IMR-90 (cell line): Measurements from ENCODE around the gene IQCF2. TPM values are rescaled to one million over a fixed set of nuclear protein-coding genes. Genes with fewer than 3 reads are reported as not detected.

Experiments used
- ATAC-seq: fragments of 200-7000 bp; cut with Tn5 transposase; 2 replicates; pipeline ENCODE4 v1.9.1; 2020; ENCODE audit warnings: low read depth, mild to moderate bottlenecking, moderate library complexity
- BruUV-seq: library from RNA; stranded (reverse); fragments of 400-500 nt; replicated peaks from 2 replicates; lab custom pipeline; 2021; lab: Mats Ljungman, UMichigan
- CTCF ChIA-PET: fragments of 300-600 bp; formaldehyde crosslinking; extraction: SDS; loops from one replicate; lab custom pipeline; 2021; ENCODE audit warnings: antibody characterized with exemption; lab: Yijun Ruan, JAX
- POLR2A ChIA-PET: fragments of 300-600 bp; sonication (Branson Sonifier 250); formaldehyde crosslinking; loops from one replicate; lab custom pipeline; 2022; ENCODE audit warnings: antibody characterized with exemption; ENCODE audit not compliant: unreplicated experiment; lab: Charles Lee
- DNase-seq: peaks from one replicate; pipeline ENCODE4 v3.0.0; 2013
- H2AFZ ChIP-seq: replicated peaks from 2 replicates; pipeline ENCODE3; 2013; ENCODE audit warnings: low read length, mild to moderate bottlenecking; ENCODE audit not compliant: poor library complexity
- H2AK5ac ChIP-seq: 2 replicates; pipeline ENCODE4 v1.6.1; 2013; ENCODE audit warnings: low read depth, low read length, inconsistent platforms
- H2AK9ac ChIP-seq: replicated peaks from 2 replicates; pipeline ENCODE3; 2013; ENCODE audit warnings: mild to moderate bottlenecking, low read depth, low read length, moderate library complexity; ENCODE audit not compliant: poor library complexity
- H2BK120ac ChIP-seq: 2 replicates; pipeline ENCODE4 v1.6.1; 2013; ENCODE audit warnings: low read depth, low read length, inconsistent platforms
- H2BK15ac ChIP-seq: 3 replicates; pipeline ENCODE4 v1.6.1; 2013; ENCODE audit warnings: low read depth, low read length, inconsistent platforms
- H2BK20ac ChIP-seq: 2 replicates; pipeline ENCODE4 v1.6.1; 2013; ENCODE audit warnings: low read depth, mild to moderate bottlenecking, inconsistent platforms, low read length, moderate library complexity
- H2BK5ac ChIP-seq: 2 replicates; pipeline ENCODE4 v1.6.1; 2013; ENCODE audit warnings: mild to moderate bottlenecking, low read depth, low read length, inconsistent platforms; ENCODE audit not compliant: poor library complexity, severe bottlenecking
- H3K14ac ChIP-seq: replicated peaks from 2 replicates; pipeline ENCODE4 v1.6.1; 2013; ENCODE audit warnings: low read depth, low read length, inconsistent platforms
- H3K18ac ChIP-seq: 2 replicates; pipeline ENCODE4 v1.6.1; 2013; ENCODE audit warnings: low read depth, low read length, control low read depth
- H3K23ac ChIP-seq: 2 replicates; pipeline ENCODE4 v1.6.1; 2013; ENCODE audit warnings: low read depth, low read length, inconsistent platforms
- H3K27ac ChIP-seq: 2 replicates; pipeline ENCODE4 v1.5.1; 2013; ENCODE audit warnings: mild to moderate bottlenecking, control low read depth, low read length; ENCODE audit not compliant: insufficient read depth
- H3K27me3 ChIP-seq: 2 replicates; pipeline ENCODE4 v1.6.1; 2013; ENCODE audit warnings: low read length; ENCODE audit not compliant: control insufficient read depth, insufficient read depth
- H3K36me3 ChIP-seq: 2 replicates; pipeline ENCODE4 v1.6.1; 2013; ENCODE audit warnings: low read length, mixed read lengths; ENCODE audit not compliant: control insufficient read depth, insufficient read depth
- H3K4ac ChIP-seq: 2 replicates; pipeline ENCODE4 v1.6.1; 2013; ENCODE audit warnings: low read depth, low read length, inconsistent platforms
- H3K4me1 ChIP-seq: 2 replicates; pipeline ENCODE4 v1.6.1; 2013; ENCODE audit warnings: low read length, mixed read lengths; ENCODE audit not compliant: control insufficient read depth, insufficient read depth
- H3K4me2 ChIP-seq: 2 replicates; pipeline ENCODE4 v1.6.1; 2013; ENCODE audit warnings: low read depth, mild to moderate bottlenecking, control low read depth, low read length, moderate library complexity
- H3K4me3 ChIP-seq: 2 replicates; pipeline ENCODE4 v1.5.1; 2013; ENCODE audit warnings: low read depth, mild to moderate bottlenecking, control low read depth, low read length, moderate library complexity; ENCODE audit not compliant: insufficient read depth
- H3K56ac ChIP-seq: 2 replicates; pipeline ENCODE4 v1.6.1; 2013; ENCODE audit warnings: low read length, inconsistent platforms; ENCODE audit not compliant: insufficient read depth; ENCODE audit errors: extremely low read depth
- H3K79me1 ChIP-seq, 2 experiments: 2 replicates each; pipeline ENCODE4 v1.6.1; 2013; ENCODE audit warnings: low read length in 2 of 2, inconsistent platforms in 1 of 2, low read depth in 1 of 2
- H3K9ac ChIP-seq: 2 replicates; pipeline ENCODE4 v1.6.1; 2013; ENCODE audit warnings: low read depth, low read length, control low read depth
- H3K9me1 ChIP-seq: 2 replicates; pipeline ENCODE4 v1.6.1; 2013; ENCODE audit warnings: low read length, inconsistent platforms; ENCODE audit not compliant: insufficient read depth
- H3K9me3 ChIP-seq: 2 replicates; pipeline ENCODE4 v1.6.1; 2013; ENCODE audit warnings: low read length; ENCODE audit not compliant: control insufficient read depth, insufficient read depth
- H4K20me1 ChIP-seq: 2 replicates; pipeline ENCODE4 v1.6.1; 2013; ENCODE audit warnings: low read length, inconsistent platforms; ENCODE audit not compliant: insufficient read depth
- H4K5ac ChIP-seq: 2 replicates; pipeline ENCODE4 v1.6.1; 2013; ENCODE audit warnings: mild to moderate bottlenecking, low read depth, low read length, control low read depth
- H4K8ac ChIP-seq, 2 experiments: 2 replicates each; pipeline ENCODE4 v1.6.1; 2013; ENCODE audit warnings: low read depth in 2 of 2, low read length in 2 of 2, control low read depth in 1 of 2, inconsistent platforms in 1 of 2
- H4K91ac ChIP-seq: 2 replicates; pipeline ENCODE4 v1.6.1; 2013; ENCODE audit warnings: low read depth, low read length, inconsistent platforms; ENCODE audit not compliant: insufficient read depth
- BHLHE40 ChIP-seq: fragments of 150-350 bp; IDR thresholded peaks from 2 replicates; pipeline ENCODE4 v1.6.1; 2016; ENCODE audit warnings: mild to moderate bottlenecking, low read depth, low read length
- CEBPB ChIP-seq: IDR thresholded peaks from 2 replicates; pipeline ENCODE4 v1.6.1; 2012; ENCODE audit warnings: low read depth, low read length, improper control_type of control experiment
- CHD1 ChIP-seq: IDR thresholded peaks from 2 replicates; pipeline ENCODE4 v1.6.1; 2012; ENCODE audit warnings: low read depth, low read length, improper control_type of control experiment
- MAFK ChIP-seq: IDR thresholded peaks from 2 replicates; pipeline ENCODE4 v1.6.1; 2012; ENCODE audit warnings: low read depth, low read length, improper control_type of control experiment
- MAZ ChIP-seq: IDR thresholded peaks from 2 replicates; pipeline ENCODE4 v1.6.1; 2012; ENCODE audit warnings: low read depth, mild to moderate bottlenecking, low read length, improper control_type of control experiment, moderate library complexity, borderline replicate concordance
- MXI1 ChIP-seq: IDR thresholded peaks from 2 replicates; pipeline ENCODE4 v1.6.1; 2012; ENCODE audit warnings: low read depth, mild to moderate bottlenecking, low read length, moderate library complexity, borderline replicate concordance
- NFE2L2 ChIP-seq: fragments of 150-350 bp; IDR thresholded peaks from 2 replicates; pipeline ENCODE4 v1.6.1; 2016; ENCODE audit warnings: low read depth, mild to moderate bottlenecking, low read length
- POLR2A ChIP-seq: IDR thresholded peaks from 2 replicates; pipeline ENCODE4 v1.6.1; 2012; ENCODE audit warnings: mild to moderate bottlenecking, low read depth, low read length
- RAD21 ChIP-seq: IDR thresholded peaks from 2 replicates; pipeline ENCODE4 v1.6.1; 2012; ENCODE audit warnings: low read length, improper control_type of control experiment
- RCOR1 ChIP-seq: IDR thresholded peaks from 2 replicates; pipeline ENCODE4 v1.6.1; 2012; ENCODE audit warnings: mild to moderate bottlenecking, low read length, improper control_type of control experiment; ENCODE audit not compliant: insufficient replicate concordance
- SMC3 ChIP-seq: fragments of 150-350 bp; IDR thresholded peaks from 2 replicates; pipeline ENCODE4 v1.6.1; 2016; ENCODE audit warnings: low read depth, mild to moderate bottlenecking, antibody characterized with exemption, low read length, moderate library complexity
- WGBS, 2 experiments: methylation state at CpG; one replicate each; pipeline versions ENCODE4 v1.1.5 to v1.1.7; 2013; ENCODE audit warnings: missing lambda C conversion rate in 2 of 2; ENCODE audit not compliant: insufficient read length in 1 of 2; ENCODE audit errors: extremely low coverage in 2 of 2; 5-methylcytosine and 5-hydroxymethylcytosine counted together
- dilution Hi-C: fragments of 300-500 bp; cut with HindIII; formaldehyde crosslinking; loops from one replicate; pipeline ENCODE4 v1.14.3; 2018; ENCODE audit warnings: low sequenced_read_pairs; ENCODE audit not compliant: unreplicated experiment
- in situ Hi-C: fragments of 300-500 bp; cut with MboI; formaldehyde crosslinking; loops from 3 replicates; pipeline ENCODE4 v1.14.3; 2019; ENCODE audit warnings: low sequenced_read_pairs, inconsistent platforms, mixed read lengths
- intact Hi-C: fragments of 100-400 bp; cut with micrococcal nuclease; formaldehyde crosslinking; loops from 2 replicates; pipeline ENCODE4 v1.10.0; 2022
- polyA plus RNA-seq, 3 experiments: library from polyadenylated mRNA; depleted of rRNA; stranded (reverse); fragments of >200 nt; gene quantifications; 2 replicates each; pipeline ENCODE4 v1.2.3, GENCODE V29; 2012; ENCODE audit warnings: low replicate concordance in 1 of 3
- total RNA-seq: library from RNA; depleted of rRNA; stranded (reverse); fragments of >200 nt; gene quantifications from 2 replicates; pipeline ENCODE4 v1.2.3, GENCODE V29; 2012
- TF ChIP-seq, protein P1 (sequence below): fragments of 150-350 bp; IDR thresholded peaks from 2 replicates; pipeline ENCODE4 v1.6.1; 2016; ENCODE audit warnings: low read depth, mild to moderate bottlenecking, low read length, moderate library complexity, borderline replicate concordance
- TF ChIP-seq, protein P2 (sequence below): conservative IDR thresholded peaks from 2 replicates; pipeline ENCODE4 v1.5.1; 2012; ENCODE audit warnings: mild to moderate bottlenecking, low read depth, low read length, improper control_type of control experiment
- TF ChIP-seq, protein P3 (sequence below): fragments of 150-350 bp; IDR thresholded peaks from 2 replicates; pipeline ENCODE4 v1.6.1; 2017; ENCODE audit warnings: mild to moderate bottlenecking, antibody characterized with exemption, low read length, low read depth

The IQCF2 gene
- total and polyA plus RNA-seq, 2 of the 4 experiments (the other 2 are of a cell fraction) = not detected

GRCh38 chr3:51875501-51875900, 14.1 kb downstream of the IQCF2 start, which contains the start of gene IQCF5:
Gene IQCF5 (minus strand): TSS chr3:51875601. CDS start chr3:51875531, 70 bp downstream.
- Histone ChIP-seq H2BK5ac (no peak within 1 kb of the TSS), H4K20me1 (no peaks in the 10 kb centered on the region), H4K5ac (no peak within 1 kb of the TSS), H3K4ac (no peak within 1 kb of the TSS), H3K9ac (no peak within 1 kb of the TSS), H3K4me3 (no peak within 1 kb of the TSS), H2BK20ac (no peak within 1 kb of the TSS), H3K14ac (no peak within 1 kb of the TSS), H3K9me1 (no peaks in the 10 kb centered on the region), H3K79me1 (no peaks in the 10 kb centered on the region), H3K9me3 (no peaks in the 10 kb centered on the region), H2BK15ac (no peak within 1 kb of the TSS), H2AK9ac (no peak within 1 kb of the TSS), H2BK120ac (no peak within 1 kb of the TSS), H3K27me3 (no peaks in the 10 kb centered on the region), H3K36me3 (no peaks in the 10 kb centered on the region), H4K8ac (no peak within 1 kb of the TSS), H4K91ac (no peak within 1 kb of the TSS), H2AFZ (no peak within 1 kb of the TSS), H3K4me2 (no peak within 1 kb of the TSS), H3K27ac (no peak within 1 kb of the TSS), H3K4me1 (no peaks in the 10 kb centered on the region), H3K23ac (no peak within 1 kb of the TSS), H3K56ac (no peak within 1 kb of the TSS), H3K18ac (no peak within 1 kb of the TSS), H2AK5ac (no peak within 1 kb of the TSS)
- no peak for ATAC-seq
- no peak for TF ChIP-seq RAD21
- no peak for TF ChIP-seq SMC3
- TF ChIP-seq, protein P1, sequence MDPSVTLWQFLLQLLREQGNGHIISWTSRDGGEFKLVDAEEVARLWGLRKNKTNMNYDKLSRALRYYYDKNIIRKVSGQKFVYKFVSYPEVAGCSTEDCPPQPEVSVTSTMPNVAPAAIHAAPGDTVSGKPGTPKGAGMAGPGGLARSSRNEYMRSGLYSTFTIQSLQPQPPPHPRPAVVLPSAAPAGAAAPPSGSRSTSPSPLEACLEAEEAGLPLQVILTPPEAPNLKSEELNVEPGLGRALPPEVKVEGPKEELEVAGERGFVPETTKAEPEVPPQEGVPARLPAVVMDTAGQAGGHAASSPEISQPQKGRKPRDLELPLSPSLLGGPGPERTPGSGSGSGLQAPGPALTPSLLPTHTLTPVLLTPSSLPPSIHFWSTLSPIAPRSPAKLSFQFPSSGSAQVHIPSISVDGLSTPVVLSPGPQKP = no peak
- TF ChIP-seq MAFK = no peak
- no peak for TF ChIP-seq MXI1
- no peak for TF ChIP-seq BHLHE40
- TF ChIP-seq CEBPB = no peak
- TF ChIP-seq MAZ = no peak
- TF ChIP-seq RCOR1 = no peak
- TF ChIP-seq, protein P2, sequence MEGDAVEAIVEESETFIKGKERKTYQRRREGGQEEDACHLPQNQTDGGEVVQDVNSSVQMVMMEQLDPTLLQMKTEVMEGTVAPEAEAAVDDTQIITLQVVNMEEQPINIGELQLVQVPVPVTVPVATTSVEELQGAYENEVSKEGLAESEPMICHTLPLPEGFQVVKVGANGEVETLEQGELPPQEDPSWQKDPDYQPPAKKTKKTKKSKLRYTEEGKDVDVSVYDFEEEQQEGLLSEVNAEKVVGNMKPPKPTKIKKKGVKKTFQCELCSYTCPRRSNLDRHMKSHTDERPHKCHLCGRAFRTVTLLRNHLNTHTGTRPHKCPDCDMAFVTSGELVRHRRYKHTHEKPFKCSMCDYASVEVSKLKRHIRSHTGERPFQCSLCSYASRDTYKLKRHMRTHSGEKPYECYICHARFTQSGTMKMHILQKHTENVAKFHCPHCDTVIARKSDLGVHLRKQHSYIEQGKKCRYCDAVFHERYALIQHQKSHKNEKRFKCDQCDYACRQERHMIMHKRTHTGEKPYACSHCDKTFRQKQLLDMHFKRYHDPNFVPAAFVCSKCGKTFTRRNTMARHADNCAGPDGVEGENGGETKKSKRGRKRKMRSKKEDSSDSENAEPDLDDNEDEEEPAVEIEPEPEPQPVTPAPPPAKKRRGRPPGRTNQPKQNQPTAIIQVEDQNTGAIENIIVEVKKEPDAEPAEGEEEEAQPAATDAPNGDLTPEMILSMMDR = no peak
- TF ChIP-seq, protein P3, sequence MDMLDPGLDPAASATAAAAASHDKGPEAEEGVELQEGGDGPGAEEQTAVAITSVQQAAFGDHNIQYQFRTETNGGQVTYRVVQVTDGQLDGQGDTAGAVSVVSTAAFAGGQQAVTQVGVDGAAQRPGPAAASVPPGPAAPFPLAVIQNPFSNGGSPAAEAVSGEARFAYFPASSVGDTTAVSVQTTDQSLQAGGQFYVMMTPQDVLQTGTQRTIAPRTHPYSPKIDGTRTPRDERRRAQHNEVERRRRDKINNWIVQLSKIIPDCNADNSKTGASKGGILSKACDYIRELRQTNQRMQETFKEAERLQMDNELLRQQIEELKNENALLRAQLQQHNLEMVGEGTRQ = no peak
- TF ChIP-seq NFE2L2 = no peak
- no peak for TF ChIP-seq POLR2A
- no peak for TF ChIP-seq CHD1
- BruUV-seq = no TSS peak
- DNase-seq = no peak
- intact Hi-C loops (no loop called here), in situ Hi-C loops (no loop called here), dilution Hi-C loops (no loop called here)
- WGBS, 2 experiments = 50% methylated on average over 2 of the region's 4 CpGs; no CpG with 5 or more reads in 1 of the 2 experiments
- ChIA-PET CTCF (no interaction called here), POLR2A (no interaction called here)
